SJSA1 (cell line): ENCODE results near the gene EXD3. TPM values are rescaled to one million over a fixed set of nuclear protein-coding genes. Genes with fewer than 3 reads are reported as not detected.

Experiments used
- DNase-seq, 2 experiments: peaks; one replicate each; pipeline ENCODE4 v3.0.0-alpha.2; 2015 to 2020; ENCODE audit warnings: low spot score in 2 of 2, low read depth in 1 of 2
- H3K27ac ChIP-seq: fragments of 250-450 bp; sonication (Bioruptor Pico); 2 replicates; pipeline ENCODE4 v1.5.1; 2020; ENCODE audit warnings: mild to moderate bottlenecking, moderate library complexity
- H3K27me3 ChIP-seq: fragments of 250-450 bp; sonication (Bioruptor Pico); replicated peaks from 2 replicates; pipeline ENCODE4 v1.5.1; 2020; ENCODE audit warnings: mild to moderate bottlenecking, moderate library complexity
- H3K36me3 ChIP-seq: fragments of 250-450 bp; sonication (Bioruptor Pico); 2 replicates; pipeline ENCODE4 v1.5.1; 2020; ENCODE audit warnings: mild to moderate bottlenecking
- H3K4me1 ChIP-seq: fragments of 250-450 bp; sonication (Bioruptor Pico); replicated peaks from 2 replicates; pipeline ENCODE4 v1.6.1; 2021; ENCODE audit warnings: mild to moderate bottlenecking
- H3K4me3 ChIP-seq: fragments of 250-450 bp; sonication (Bioruptor Pico); 2 replicates; pipeline ENCODE4 v1.5.1; 2020; ENCODE audit warnings: mild to moderate bottlenecking
- H3K9me3 ChIP-seq: fragments of 250-450 bp; sonication (Bioruptor Pico); replicated peaks from 2 replicates; pipeline ENCODE4 v1.5.1; 2020; ENCODE audit warnings: mild to moderate bottlenecking
- total RNA-seq: library from RNA; depleted of rRNA; stranded (reverse); fragments of >200 nt; shearing (Covaris generic); gene quantifications from 2 replicates; pipeline ENCODE4 v1.2.3, GENCODE V29; 2014

EXD3 gene
- total RNA-seq, 1 experiment from 2014 or later, result 4.0 TPM

- no peak for DNase-seq
- H3K9me3 ChIP-seq, result no peaks in the 10 kb centered on the region; the same call in 1 of the 2 replicates
- no peak overlapping the region for H3K27ac ChIP-seq
- H3K36me3 ChIP-seq, result no peaks in the 10 kb centered on the region
- H3K4me3 ChIP-seq, result no peak overlapping the region
- H3K4me1 ChIP-seq, result peaks cover 37% of the 10 kb centered on the region
- H3K27me3 ChIP-seq, result peaks cover 46% of the 10 kb centered on the region
These were observed 126.0 kb downstream of the EXD3 start for GRCh38 chr9:137296670-137297664.

GRCh38 chr9:137295849-137296669, 126.9 kb downstream of the EXD3 start:
- no peak for DNase-seq

GRCh38 chr9:137295238-137295811, 127.6 kb downstream of the EXD3 start:
- no peak overlapping the region for H3K27ac ChIP-seq
- no peaks in the 10 kb centered on the region for H3K36me3 ChIP-seq
- peaks cover 25% of the 10 kb centered on the region for H3K4me1 ChIP-seq
- no peak for DNase-seq
- peaks cover 37% of the 10 kb centered on the region for H3K27me3 ChIP-seq
- no peaks in the 10 kb centered on the region; the same call in 1 of the 2 replicates for H3K9me3 ChIP-seq
- H3K4me3 ChIP-seq, result peak overlapping the region; percentile 25

More at GRCh38 chr9:137295849-137296669, 126.9 kb downstream of the EXD3 start:
- Histone ChIP-seq H3K4me3 (peak overlapping the region; percentile 25), H3K27ac (no peak overlapping the region), H3K4me1 (peaks cover 29% of the 10 kb centered on the region), H3K27me3 (peaks cover 41% of the 10 kb centered on the region), H3K9me3 (no peaks in the 10 kb centered on the region; the same call in 1 of the 2 replicates), H3K36me3 (no peaks in the 10 kb centered on the region)

- no peak for DNase-seq
- H3K4me3 ChIP-seq, result no peak overlapping the region
These were observed 128.2 kb downstream of the EXD3 start for GRCh38 chr9:137294681-137295237.

GRCh38 chr9:137294091-137294680, 128.8 kb downstream of the EXD3 start:
- Histone ChIP-seq H3K4me3 (no peak overlapping the region), H3K4me1 (peaks cover 25% of the 10 kb centered on the region), H3K27me3 (peaks cover 26% of the 10 kb centered on the region), H3K27ac (no peak overlapping the region), H3K9me3 (no peaks in the 10 kb centered on the region; the same call in 1 of the 2 replicates), H3K36me3 (no peaks in the 10 kb centered on the region)
- DNase-seq, result peak in 1 of 2 experiments; percentile 22

More at GRCh38 chr9:137294681-137295237, 128.2 kb downstream of the EXD3 start:
- Histone ChIP-seq H3K9me3 (no peaks in the 10 kb centered on the region; the same call in 1 of the 2 replicates), H3K27ac (no peak overlapping the region), H3K4me1 (peaks cover 25% of the 10 kb centered on the region), H3K27me3 (peaks cover 31% of the 10 kb centered on the region), H3K36me3 (no peaks in the 10 kb centered on the region)

- no peaks in the 10 kb centered on the region for H3K36me3 ChIP-seq
- DNase-seq, result no peak
- peaks cover 21% of the 10 kb centered on the region for H3K27me3 ChIP-seq
- no peaks in the 10 kb centered on the region; the same call in 1 of the 2 replicates for H3K9me3 ChIP-seq
- H3K4me1 ChIP-seq, result peaks cover 25% of the 10 kb centered on the region
- H3K27ac ChIP-seq, result no peak overlapping the region
- no peak overlapping the region for H3K4me3 ChIP-seq
These were observed 129.4 kb downstream of the EXD3 start for GRCh38 chr9:137293482-137294090.

- H3K4me1 ChIP-seq, result peaks cover 25% of the 10 kb centered on the region
- no peak overlapping the region for H3K27ac ChIP-seq
- DNase-seq, result no peak
- peaks cover 19% of the 10 kb centered on the region for H3K27me3 ChIP-seq
- H3K9me3 ChIP-seq, result no peaks in the 10 kb centered on the region; the same call in 1 of the 2 replicates
- no peak overlapping the region for H3K4me3 ChIP-seq
- no peaks in the 10 kb centered on the region for H3K36me3 ChIP-seq
These were observed 129.9 kb downstream of the EXD3 start for GRCh38 chr9:137293094-137293481.

- H3K36me3 ChIP-seq, result peaks cover 2% of the 10 kb centered on the region; the same call in 1 of the 2 replicates
- no peak overlapping the region for H3K27ac ChIP-seq
- no peak overlapping the region for H3K4me3 ChIP-seq
- no peaks in the 10 kb centered on the region for H3K27me3 ChIP-seq
- no peaks in the 10 kb centered on the region for H3K9me3 ChIP-seq
- peak in 1 of 2 experiments; percentile 28 for DNase-seq
- no peaks in the 10 kb centered on the region for H3K4me1 ChIP-seq
These were observed 136.0 kb downstream of the EXD3 start for GRCh38 chr9:137286975-137287383.

GRCh38 chr9:137281345-137282116, 141.4 kb downstream of the EXD3 start:
- H3K9me3 ChIP-seq, result no peaks in the 10 kb centered on the region
- H3K36me3 ChIP-seq, result peaks cover 30% of the 10 kb centered on the region
- H3K27me3 ChIP-seq, result no peaks in the 10 kb centered on the region
- DNase-seq, result no peak
- H3K27ac ChIP-seq, result no peak overlapping the region
- H3K4me3 ChIP-seq, result no peak overlapping the region
- peaks cover 15% of the 10 kb centered on the region for H3K4me1 ChIP-seq

GRCh38 chr9:137280474-137281344, 142.3 kb downstream of the EXD3 start:
- no peak overlapping the region for H3K4me3 ChIP-seq
- peaks cover 15% of the 10 kb centered on the region for H3K4me1 ChIP-seq
- H3K27me3 ChIP-seq, result no peaks in the 10 kb centered on the region
- DNase-seq, result peak in 1 of 2 experiments; percentile 39
- no peaks in the 10 kb centered on the region for H3K9me3 ChIP-seq
- no peak overlapping the region for H3K27ac ChIP-seq
- peaks cover 31% of the 10 kb centered on the region for H3K36me3 ChIP-seq

GRCh38 chr9:137279741-137280473, 143.1 kb downstream of the EXD3 start:
- Histone ChIP-seq H3K4me1 (peaks cover 15% of the 10 kb centered on the region), H3K9me3 (no peaks in the 10 kb centered on the region), H3K4me3 (no peak overlapping the region), H3K27ac (no peak overlapping the region), H3K36me3 (peaks cover 31% of the 10 kb centered on the region), H3K27me3 (no peaks in the 10 kb centered on the region)
- DNase-seq, result peak in 1 of 2 experiments; percentile 39
